Stimulated activated CD8-positive, alpha-beta memory T cell treated with anti-CD3 and anti-CD28 coated beads, Interleukin-4, amount 100 ng/mL, for 1 hour (primary cell): ENCODE results near the gene PALM2AKAP2.

Experiments used
- DNase-seq, 2 donors: peaks; one replicate each; pipeline ENCODE4 v3.0.0-alpha.2; 2020; ENCODE audit warnings: low read depth in 2 of 2, low spot score in 1 of 2

PALM2AKAP2 gene

DNA sequence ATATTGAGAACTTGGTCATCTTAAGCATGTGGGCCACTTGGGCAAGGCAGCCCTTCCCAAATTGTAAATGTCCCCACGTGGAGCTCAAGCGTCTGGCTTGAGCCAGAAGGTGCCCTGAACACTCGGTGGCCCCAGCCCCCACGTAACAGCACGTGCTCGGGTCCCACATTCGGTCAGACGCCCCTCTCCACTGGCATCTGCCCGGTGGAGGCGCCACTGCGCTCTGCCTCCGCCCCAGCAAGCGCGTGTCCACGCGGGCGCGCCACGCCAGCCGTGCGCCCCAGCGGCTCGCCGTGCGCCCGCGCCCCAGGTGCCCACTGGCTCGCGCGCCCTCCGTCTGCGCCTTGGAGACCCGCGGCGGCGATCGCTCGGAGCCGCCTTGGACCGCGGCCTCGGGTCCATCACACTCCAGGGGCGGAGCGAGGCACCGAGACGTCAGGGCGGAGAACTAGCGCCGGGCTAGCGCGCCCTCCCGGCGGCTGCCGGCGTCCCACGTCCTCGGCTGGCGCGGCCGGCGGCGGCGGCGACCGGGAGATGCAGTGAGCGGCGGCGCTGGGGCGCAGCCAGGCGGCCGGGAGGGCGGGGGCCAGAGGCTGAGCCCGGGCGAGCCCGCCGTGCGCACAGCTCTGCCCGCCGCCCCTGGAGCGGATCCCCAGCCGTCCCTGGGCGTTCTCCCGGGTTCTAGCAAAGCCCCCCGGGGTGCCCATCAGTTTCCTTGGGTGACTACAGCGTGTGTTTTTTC, at the start of gene PALM2AKAP2:
Gene PALM2AKAP2 (plus strand): TSS at position 488 of the 742 bp plus-strand sequence. CDS start 291 bp downstream, outside the sequence.
- no peak for DNase-seq

DNA sequence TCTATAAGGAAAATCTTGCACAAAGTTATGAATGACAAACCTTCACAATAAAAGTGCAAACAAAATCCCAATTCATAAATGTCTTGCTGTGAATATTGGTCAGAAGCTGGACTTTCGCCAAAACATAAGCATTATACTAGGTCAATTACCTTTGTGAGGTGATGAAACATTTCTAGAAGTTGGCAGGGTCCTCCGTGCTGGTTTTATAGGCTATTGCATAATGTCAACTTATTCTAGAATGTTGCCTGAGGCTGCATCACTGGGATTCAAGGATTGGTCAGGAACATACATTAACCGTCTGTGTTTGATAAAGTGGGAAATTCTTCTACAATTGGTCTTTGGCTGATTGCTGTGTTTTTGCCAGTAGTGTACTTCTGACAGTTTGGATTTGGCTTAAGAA, 49.8 kb upstream of the PALM2AKAP2 start:
- no peak for DNase-seq

DNA sequence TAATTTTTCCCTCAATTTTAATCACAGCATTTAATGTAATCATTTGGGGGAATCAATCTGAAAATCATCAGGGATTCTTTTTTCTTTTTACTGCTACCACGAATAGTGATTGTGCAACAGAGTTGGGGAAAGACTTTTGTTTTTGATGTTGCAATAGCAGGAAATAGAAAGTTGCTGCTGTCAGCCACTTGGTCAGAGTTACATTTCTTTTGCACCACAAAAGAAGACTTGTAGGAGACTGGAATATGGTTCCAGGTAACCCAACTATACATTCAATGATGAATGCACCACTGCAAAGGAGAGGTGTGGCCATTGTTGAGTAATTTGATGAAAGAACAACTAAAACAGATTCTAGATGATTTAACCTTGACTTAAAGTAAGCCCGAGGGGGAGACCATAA, 46.3 kb upstream of the PALM2AKAP2 start:
- no peak for DNase-seq

DNA sequence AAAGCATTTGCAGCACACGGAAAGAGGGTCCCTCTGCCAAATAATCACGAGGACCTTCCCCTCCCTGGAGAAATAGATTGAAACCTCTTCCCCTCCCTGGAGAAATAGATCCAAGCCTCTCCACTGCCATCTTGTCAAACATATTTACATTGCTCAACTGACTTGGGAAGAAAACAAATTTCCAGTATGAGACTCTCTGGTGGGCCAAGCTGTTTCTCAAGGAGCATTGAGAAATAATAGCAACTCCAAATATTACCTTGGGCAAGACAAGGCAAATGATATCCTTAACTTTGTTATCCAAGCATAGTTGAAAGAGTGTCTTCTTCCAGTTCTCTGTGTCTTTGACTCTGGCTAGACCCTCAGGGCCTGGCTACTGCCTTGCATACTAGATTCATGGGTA, 45.2 kb upstream of the PALM2AKAP2 start:
- DNase-seq: no peak

DNA sequence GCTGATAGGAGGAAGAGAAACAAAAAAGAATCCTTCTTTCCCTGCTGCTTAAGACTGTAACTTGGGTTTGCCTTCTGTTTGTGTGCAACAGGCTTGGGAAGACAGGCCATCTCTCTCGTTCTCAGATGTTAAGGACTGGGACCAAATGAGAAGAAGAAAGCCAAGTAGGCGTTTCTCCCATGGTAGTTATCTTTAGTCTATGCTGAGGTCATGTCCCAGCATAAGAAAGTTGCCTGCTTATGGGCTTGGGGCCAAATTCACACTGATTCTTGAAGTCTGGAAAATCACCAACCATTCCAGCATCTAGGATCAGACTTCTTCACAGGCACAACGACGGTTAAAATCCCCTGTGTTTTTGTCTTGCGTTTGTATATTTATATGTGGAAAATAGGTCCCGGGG, 44.2 kb upstream of the PALM2AKAP2 start:
- no peak for DNase-seq

DNA sequence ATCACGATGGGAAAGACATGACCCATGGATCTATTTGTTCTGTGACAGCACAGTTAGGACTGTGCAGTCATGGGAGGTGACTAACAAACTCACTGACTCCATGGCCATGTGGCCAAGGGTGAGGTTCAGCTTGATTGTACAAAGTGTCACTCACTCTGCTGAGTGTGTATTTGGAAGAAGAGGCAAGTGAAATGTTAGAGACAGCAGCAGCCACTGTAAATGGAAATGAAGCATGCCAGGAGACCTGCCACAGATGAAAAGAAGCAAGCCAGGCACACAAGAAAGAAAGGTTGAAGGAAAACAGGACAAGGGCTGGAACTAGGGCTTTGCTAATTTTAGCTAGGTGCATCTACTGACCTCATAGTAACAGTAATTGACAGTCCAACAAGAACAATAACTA, 42.7 kb upstream of the PALM2AKAP2 start:
- no peak for DNase-seq

DNA sequence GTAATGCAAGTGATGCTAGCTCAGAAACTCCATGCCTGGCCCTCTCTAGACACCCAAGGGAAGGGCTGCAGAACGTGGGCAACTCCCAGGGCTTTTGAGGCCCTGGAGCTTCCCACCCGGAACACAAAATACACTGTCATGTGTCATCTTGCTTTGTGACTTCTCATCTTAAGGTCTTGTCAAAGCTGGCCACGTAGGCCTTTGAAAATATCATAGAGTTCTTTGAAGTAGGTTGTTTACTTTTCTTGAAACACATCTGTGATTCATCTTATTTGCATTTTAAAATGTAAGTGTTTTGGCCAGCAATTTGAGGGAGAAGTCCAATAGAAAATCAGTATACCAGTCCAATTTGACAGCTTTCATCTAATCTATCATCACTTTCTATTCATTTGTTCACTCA, 40.2 kb upstream of the PALM2AKAP2 start:
- no peak for DNase-seq

DNA sequence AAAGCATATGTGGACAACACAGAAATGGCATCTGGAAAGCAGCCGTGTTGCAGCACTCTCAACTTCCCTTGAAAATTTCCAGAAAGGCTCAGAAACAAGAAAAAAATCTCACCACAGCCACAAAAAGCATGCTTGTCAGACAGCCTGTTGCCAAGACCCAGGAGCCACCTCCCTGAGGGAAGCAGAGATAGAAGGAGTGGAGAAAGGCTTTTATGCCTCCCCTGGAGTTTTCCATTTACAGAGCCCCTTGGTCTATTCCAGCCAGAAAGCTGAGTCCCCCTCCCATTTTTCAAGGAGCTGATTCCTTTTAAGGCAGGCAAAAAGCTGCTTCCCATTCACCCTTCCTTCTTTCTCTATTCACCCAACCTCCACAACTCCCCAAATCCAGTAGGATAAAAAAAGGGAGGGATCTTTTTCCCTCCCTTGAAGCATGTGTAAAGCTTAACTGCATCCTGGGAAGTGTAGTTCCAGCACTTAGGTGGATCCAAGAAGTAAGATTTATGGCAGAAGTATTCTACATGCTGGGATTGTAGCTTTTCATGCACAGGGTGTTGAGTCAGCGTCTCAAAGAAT, 37.1 kb upstream of the PALM2AKAP2 start:
- no peak for DNase-seq

DNA sequence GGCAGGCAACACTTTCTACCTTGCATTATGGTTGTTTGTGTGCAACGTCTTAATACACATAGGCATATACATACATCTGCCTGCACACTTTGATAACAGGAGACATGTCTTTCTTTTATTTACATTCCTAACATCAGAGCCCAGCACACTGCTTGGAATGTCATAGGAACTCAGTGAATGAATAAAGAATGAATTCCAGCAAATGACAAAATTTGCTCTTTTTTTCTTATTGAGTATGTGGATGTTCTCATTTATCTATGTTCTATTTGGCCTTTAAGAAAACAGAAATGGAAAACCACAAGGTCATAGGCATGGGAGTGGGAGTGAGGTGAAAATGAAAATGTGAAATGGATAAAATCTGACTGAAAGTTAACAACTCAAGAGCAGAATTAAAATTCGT, 36.3 kb upstream of the PALM2AKAP2 start:
- DNase-seq: no peak

DNA sequence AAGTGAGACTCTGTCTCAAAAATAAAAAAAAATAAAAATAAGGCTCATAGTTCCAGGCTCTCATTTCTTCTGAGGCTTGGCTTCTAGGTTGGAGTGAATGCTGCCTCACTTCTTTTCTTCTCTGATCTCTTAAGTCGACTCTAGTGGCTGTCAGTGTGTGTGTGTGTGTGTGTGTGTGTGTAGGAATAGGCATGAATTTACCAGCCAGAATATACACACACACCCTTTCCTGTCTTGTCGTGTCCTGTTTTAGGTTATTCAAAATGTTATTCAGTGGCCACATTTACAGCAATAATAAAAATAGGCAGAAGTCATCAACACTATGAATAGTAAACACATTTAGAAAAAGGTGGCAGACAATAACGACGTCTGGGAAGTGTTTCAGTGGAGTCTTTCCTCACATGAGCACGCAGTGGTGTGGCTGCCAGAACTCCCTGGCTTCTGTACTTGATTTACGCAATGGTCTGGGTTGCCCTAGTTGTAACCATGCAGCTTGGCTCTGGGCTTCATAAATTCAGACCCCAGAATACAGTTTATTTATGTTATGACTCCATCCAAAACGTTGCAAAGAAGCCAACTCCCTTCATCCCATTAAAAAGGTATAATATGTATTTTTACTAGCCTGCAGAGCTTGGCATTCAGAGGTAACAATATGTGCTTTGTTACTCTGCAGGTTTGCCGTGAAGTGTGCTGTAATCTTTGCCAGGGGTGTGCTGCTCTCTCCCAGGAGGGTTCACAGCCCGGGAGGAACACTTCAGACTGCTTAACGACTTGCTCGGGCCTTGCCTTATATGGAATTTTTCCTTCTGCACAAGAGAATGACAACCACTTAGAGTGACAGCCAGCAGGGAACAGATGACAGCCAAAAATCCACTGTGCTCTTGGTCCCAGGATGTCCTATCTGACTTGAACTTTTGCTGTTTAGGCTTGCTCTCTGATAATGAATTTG, 34.4 kb upstream of the PALM2AKAP2 start:
- DNase-seq: no peak

DNA sequence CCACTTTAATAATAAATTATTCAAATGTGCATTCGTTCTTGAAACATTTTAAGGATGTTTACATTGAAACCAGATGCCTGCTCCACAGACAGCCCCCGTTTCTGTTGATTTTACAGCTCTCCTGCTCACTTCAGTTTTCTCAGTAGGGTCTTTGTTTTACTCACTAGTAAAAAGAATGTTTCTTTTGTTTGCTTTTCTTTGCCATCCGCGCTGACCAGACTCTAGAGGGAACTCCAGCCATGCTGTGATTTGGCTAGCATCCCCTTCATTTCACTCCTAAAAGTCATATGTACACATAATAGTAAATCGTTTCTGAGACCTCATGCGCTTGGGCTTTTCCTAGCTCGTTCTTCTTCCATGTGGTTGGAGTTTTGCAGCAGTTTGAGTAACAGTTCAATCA, 28.7 kb upstream of the PALM2AKAP2 start:
- no peak for DNase-seq

DNA sequence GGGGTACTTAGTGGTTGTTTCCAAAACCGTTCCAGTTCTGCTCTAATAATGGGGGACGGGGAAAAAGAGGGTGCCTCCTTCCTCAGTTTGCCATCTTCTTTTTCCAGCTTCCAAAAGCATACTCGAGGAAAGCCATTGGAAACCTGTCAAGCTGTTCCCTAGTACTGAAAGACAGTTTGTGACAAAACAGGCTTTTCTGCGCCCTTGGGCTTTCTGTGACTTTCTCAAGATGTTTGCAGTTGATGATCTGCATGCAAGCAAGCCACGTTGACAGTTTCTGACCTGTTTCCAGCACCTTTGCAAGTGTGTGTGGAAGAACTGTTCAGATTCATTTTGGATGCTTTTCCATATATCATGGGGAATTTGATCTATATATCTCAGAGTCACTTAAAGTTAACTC, 26.7 kb upstream of the PALM2AKAP2 start:
- no peak for DNase-seq

DNA sequence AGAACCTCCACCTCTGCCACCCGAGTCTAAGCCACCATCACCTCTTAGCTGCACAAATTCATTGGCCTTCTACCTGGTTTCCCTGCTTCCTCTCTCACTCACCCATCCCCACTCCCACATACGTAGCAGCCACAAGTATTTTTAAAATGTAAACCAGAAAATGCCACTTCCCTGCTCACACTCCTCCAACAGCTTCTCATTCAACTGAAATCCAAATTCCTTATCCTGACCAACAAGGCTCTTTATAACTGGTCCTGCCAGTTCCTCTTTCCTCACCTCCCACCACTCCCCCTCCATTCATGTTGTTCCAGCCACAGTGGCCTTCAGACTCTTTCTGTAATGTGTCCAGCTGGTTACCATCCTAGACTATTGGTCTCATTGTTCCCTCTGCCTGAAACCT, 25.0 kb upstream of the PALM2AKAP2 start:
- DNase-seq: no peak

DNA sequence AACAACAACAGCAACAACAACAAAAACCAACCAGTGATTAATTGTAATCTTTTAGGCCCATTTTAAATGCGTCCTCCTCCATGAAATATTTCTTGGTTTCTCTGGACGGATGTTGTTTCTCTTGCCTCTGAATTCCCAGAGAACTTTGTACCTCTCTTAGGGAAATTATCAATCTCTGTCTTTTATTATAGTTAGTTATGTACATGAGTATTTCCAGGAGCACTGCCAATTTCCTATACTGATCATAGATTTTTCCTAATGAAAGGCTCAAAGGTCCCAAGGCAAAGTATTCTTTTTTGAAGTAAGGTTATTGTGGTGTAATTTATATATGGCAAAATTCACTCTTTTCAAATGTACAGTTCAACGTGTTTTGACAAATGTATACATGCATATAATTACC, 20.4 kb upstream of the PALM2AKAP2 start:
- DNase-seq: no peak

DNA sequence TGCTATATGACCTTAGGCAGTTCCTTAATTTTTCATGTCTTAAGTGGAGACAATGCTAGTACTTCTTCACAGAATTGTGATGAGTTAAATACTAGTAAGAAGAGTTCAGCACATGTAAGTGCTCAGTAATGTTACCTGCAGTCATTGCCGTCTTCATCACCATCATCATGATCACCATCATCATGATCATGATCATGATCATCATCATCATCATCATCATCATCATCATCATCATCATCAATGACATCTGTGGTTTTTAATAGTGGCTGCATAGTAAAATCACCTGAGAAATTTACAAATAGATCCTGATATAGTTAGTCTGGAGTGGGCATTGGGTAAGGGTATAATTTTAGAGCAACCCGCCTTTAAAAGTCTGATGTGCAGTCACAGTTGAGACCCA, 14.7 kb upstream of the PALM2AKAP2 start:
- DNase-seq: no peak

DNA sequence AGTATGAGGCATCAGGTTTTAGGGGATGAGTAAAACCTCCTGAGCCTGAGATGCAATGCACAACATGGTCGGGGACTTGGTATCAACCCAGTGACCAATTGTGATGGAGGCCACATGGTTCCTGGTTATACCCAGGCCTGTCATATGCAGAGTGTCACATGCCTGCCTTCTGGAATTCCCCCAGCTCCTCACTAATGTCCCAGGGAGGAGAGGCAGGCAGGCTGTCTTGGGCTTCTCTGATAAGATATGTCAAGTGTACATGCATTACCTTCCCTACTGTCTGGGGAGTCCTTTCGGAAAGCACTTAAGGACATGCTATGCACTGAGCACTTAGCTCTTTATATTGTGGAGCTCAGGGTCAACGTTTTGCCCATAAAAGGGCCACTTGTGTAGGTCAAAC, 14.2 kb upstream of the PALM2AKAP2 start:
- DNase-seq: no peak

DNA sequence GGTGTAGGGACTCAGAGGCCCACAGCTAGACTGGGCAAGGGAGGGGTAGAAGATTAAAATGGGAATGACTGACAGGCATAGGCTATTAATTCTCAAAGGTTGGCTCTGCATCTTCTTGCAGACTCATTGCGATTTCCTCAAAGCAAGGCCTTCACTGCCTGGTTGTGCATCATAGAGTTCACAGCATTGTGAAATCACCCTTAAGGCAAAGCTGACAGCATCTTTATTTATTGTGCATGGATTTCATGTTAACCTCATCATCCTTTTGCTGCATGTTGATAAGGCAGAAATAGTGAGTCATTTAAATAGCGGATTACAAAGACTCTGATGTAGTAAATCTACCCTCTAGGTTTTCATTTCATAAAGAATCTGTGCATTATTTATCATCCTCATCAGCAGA, 13.6 kb upstream of the PALM2AKAP2 start:
- no peak for DNase-seq

DNA sequence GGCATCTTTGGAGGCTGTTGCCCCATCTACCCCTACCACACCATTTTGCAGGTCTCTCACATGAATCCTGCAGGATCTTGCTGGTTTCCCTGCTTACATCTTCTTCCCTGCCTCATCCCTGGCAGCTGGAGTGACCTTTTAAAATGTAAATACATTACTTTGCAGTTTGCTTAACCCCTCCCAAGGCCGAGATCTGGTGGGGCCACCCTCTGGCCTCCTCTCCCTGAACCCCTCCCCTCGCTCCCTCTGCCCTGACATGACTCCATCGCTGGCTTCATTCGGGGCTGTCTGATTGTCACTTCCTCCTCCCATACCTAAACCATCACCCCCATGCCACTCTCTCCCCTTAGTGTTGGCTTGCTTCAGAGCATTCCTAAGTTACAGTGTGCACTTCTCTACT, 12.6 kb upstream of the PALM2AKAP2 start:
- no peak for DNase-seq

DNA sequence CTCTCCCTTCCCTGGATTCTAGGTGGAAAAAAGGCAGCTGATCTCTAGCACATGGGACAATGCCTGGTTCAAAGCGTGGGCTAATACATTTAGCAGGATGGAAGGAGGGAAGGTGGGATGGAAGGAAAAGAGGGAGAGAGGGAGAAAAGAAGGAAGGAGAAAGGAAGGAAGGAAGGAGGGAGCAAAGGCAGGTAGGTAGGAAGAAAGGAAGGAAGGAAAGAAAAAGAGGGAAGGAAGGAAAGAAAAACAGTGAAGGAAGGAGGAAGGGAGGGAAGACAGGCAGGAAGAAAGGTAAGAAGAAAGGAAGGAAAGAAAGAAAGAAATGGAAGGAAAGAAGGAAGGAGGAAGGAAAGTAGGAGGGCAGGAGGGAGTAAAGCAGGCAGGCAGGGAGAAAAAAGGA, 12.2 kb upstream of the PALM2AKAP2 start:
- no peak for DNase-seq

DNA sequence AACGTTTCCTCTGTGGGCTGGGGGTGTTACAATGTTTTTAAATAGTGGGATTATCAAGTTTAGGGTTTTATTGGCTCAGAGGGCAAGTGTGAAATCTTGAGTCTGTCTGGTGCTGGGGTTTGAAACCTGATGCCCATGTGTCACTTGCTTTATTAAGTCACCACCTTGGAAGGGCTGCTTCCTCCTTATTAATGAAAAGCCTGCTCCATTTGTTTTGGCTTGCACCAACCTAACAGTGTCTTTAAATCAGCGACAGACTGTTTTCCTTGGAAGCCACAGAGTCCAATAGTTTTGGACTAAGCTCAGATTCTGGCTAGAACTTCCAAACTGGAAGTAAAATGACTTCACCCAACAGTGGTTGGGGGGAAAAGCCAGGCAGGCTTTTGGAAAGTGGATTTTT, 10.7 kb upstream of the PALM2AKAP2 start:
- no peak for DNase-seq

DNA sequence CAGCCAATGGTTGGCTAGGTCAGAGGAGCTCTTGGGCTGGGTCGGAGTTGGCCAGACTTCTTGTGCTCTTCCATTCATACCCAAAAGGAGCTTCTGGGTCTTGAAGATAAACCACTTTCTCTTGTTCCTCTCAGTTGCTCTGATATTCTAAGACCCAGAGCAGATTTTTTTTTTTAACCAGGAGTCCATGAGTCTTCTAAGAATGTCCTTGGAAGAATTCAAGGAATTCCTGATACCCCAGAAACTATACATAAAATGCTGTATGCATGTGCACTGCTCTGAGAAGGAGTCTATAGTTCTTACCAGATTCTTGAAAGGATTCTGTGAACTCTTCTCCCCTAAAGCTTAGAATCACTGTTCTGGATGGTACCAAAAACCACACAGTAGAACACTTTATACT, 9.9 kb upstream of the PALM2AKAP2 start:
- no peak for DNase-seq

DNA sequence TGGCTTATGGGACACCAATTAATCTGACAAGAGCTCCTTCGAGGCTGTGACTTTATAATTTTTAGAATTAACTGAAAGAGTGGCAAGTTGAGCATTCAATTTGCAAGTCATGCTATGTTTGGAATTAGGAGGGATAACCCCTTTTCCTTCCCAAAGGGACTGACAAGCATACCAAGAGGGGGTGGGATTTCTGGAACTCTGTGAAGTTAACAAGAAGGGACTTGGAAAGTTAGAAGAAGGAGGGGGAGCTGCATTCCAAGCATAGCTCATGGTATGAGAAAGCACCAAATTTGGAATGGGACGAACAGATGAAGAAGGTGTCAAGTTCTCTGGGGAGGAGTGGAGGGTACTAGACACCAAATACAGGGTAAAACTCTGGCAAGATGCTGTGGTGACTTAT, 8.9 kb upstream of the PALM2AKAP2 start:
- DNase-seq: no peak
